GM12878 (cell line): ENCODE results near the gene PLPP6. TPM values are rescaled to one million over a fixed set of nuclear protein-coding genes. Genes with fewer than 3 reads are reported as not detected.

Source experiments
- ATAC-seq: fragments of 200-7000 bp; cut with Tn5 transposase; 3 replicates; pipeline ENCODE4 v1.9.1; 2020; ENCODE audit warnings: mild to moderate bottlenecking, moderate library complexity
- BruUV-seq: library from RNA; stranded (reverse); fragments of 400-500 nt; replicated peaks from 2 replicates; lab custom pipeline; 2021; lab: Mats Ljungman, UMichigan
- CTCF ChIA-PET: fragments of 300-600 bp; sonication (Branson Sonifier 250); formaldehyde crosslinking; extraction: SDS; loops from one replicate; lab custom pipeline; 2021; ENCODE audit warnings: inconsistent platforms; lab: Yijun Ruan, JAX
- POLR2A ChIA-PET: fragments of 350-600 bp; formaldehyde crosslinking; extraction: SDS; loops from one replicate; lab custom pipeline; 2021; ENCODE audit warnings: inconsistent platforms; lab: Charles Lee
- RAD21 ChIA-PET: fragments of 300-600 bp; sonication (Branson Sonifier 250); formaldehyde crosslinking; loops from one replicate; lab custom pipeline; 2023; ENCODE audit warnings: antibody characterized with exemption; ENCODE audit not compliant: unreplicated experiment; lab: Charles Lee
- SMC1A ChIA-PET: fragments of 300-600 bp; sonication (Branson Sonifier 250); formaldehyde crosslinking; loops from one replicate; lab custom pipeline; 2023; ENCODE audit not compliant: unreplicated experiment, uncharacterized antibody; lab: Charles Lee
- DNase-seq: peaks from one replicate; pipeline ENCODE4 v3.0.0-alpha.2; 2011; ENCODE audit warnings: low read depth, low spot score
- FAIRE-seq: peaks from 3 replicates; lab custom pipeline; 2011; peaks lifted over from hg19 to GRCh38; lab: Jason Lieb, UNC
- H2AFZ ChIP-seq: 2 replicates; pipeline ENCODE4 v1.6.0; 2011; ENCODE audit warnings: low read depth, low read length, control low read depth; ENCODE audit not compliant: control insufficient read depth
- H3K27ac ChIP-seq: 2 replicates; pipeline ENCODE4 v1.5.1; 2011; ENCODE audit warnings: control low read depth; ENCODE audit not compliant: control insufficient read depth, insufficient read depth
- H3K27me3 ChIP-seq, 2 experiments: replicated peaks in 1 of 2; 2 replicates each; pipeline versions ENCODE4 v1.6.0 to v1.6.1; 2011; ENCODE audit warnings: low read length in 1 of 2; ENCODE audit not compliant: control insufficient read depth in 2 of 2, insufficient read depth in 2 of 2
- H3K36me3 ChIP-seq, 2 experiments: 2 replicates each; pipeline ENCODE4 v1.5.1; 2011; ENCODE audit warnings: low read length in 1 of 2; ENCODE audit not compliant: control insufficient read depth in 2 of 2, insufficient read depth in 2 of 2
- H3K4me1 ChIP-seq: 2 replicates; pipeline ENCODE4 v1.6.1; 2011; ENCODE audit warnings: mild to moderate bottlenecking, low read length, moderate library complexity, mixed read lengths; ENCODE audit not compliant: control insufficient read depth, insufficient read depth
- H3K4me2 ChIP-seq: 2 replicates; pipeline ENCODE4 v1.6.0; 2011; ENCODE audit warnings: control low read depth; ENCODE audit not compliant: control insufficient read depth, insufficient read depth
- H3K4me3 ChIP-seq: fragments of 200-600 bp; sonication (generic); 2 replicates; pipeline ENCODE4 v1.5.1; 2016
- H3K79me2 ChIP-seq: 2 replicates; pipeline ENCODE4 v1.6.0; 2011; ENCODE audit warnings: low read length; ENCODE audit not compliant: control insufficient read depth, insufficient read depth
- H3K9ac ChIP-seq: 2 replicates; pipeline ENCODE4 v1.8.0; 2011; ENCODE audit warnings: low read length, control low read depth, mixed read lengths; ENCODE audit not compliant: control insufficient read depth, insufficient read depth
- H3K9me3 ChIP-seq: replicated peaks from 3 replicates; pipeline ENCODE4 v1.5.1; 2011; ENCODE audit warnings: mild to moderate bottlenecking, low read length; ENCODE audit not compliant: control insufficient read depth, insufficient read depth
- H4K20me1 ChIP-seq: 2 replicates; pipeline ENCODE4 v1.6.0; 2011; ENCODE audit not compliant: control insufficient read depth, insufficient read depth
- DPF2 ChIP-seq: fragments of 450-650 bp; IDR thresholded peaks from 2 replicates; pipeline ENCODE4 v1.6.1; 2017; ENCODE audit warnings: mild to moderate bottlenecking
- EGR1 ChIP-seq, 2 experiments: IDR thresholded peaks; 1 replicate in 1 of 2; 2 replicates in 1 of 2; pipeline ENCODE4 v1.6.1; 2011 to 2012; ENCODE audit warnings: low read depth in 2 of 2, low read length in 2 of 2, borderline replicate concordance in 1 of 2, mild to moderate bottlenecking in 1 of 2, moderate library complexity in 1 of 2
- IRF4 ChIP-seq: IDR thresholded peaks from 2 replicates; pipeline ENCODE4 v1.6.1; 2011; ENCODE audit warnings: low read depth, low read length
- MEF2B ChIP-seq: fragments of 450-650 bp; IDR thresholded peaks from 2 replicates; pipeline ENCODE4 v1.6.1; 2018; ENCODE audit warnings: mild to moderate bottlenecking, moderate library complexity; ENCODE audit not compliant: partially characterized antibody, poor library complexity, severe bottlenecking
- MYC ChIP-seq: IDR thresholded peaks from 2 replicates; pipeline ENCODE4 v1.6.1; 2011; ENCODE audit warnings: mild to moderate bottlenecking, low read length, moderate library complexity, inconsistent platforms; ENCODE audit not compliant: insufficient read depth, insufficient replicate concordance, insufficient read length, severe bottlenecking
- NFYA ChIP-seq: IDR thresholded peaks from 2 replicates; pipeline ENCODE4 v1.6.1; 2011; ENCODE audit warnings: low read depth, mild to moderate bottlenecking, low read length, improper control_type of control experiment, borderline replicate concordance
- NRF1 ChIP-seq: conservative IDR thresholded peaks from 2 replicates; pipeline ENCODE4 v1.6.1; 2011; ENCODE audit warnings: mild to moderate bottlenecking, low read depth, low read length, improper control_type of control experiment
- WGBS: methylation state at CpG from one replicate; pipeline ENCODE4 v1.1.6; 2016; ENCODE audit warnings: low lambda C conversion rate; ENCODE audit not compliant: insufficient replicate concordance, insufficient coverage; ENCODE audit errors: missing lambda C conversion rate; 5-methylcytosine and 5-hydroxymethylcytosine counted together
- in situ Hi-C: fragments of 300-500 bp; cut with MboI; formaldehyde crosslinking; loops from 9 replicates; pipeline ENCODE4 v1.14.3; 2018; ENCODE audit warnings: mixed read lengths
- intact Hi-C: fragments of 100-400 bp; cut with micrococcal nuclease; formaldehyde crosslinking; loops from one replicate; pipeline ENCODE4 v1.14.2; 2022; ENCODE audit not compliant: unreplicated experiment
- polyA plus RNA-seq, 11 experiments: library from polyadenylated mRNA; depleted of rRNA in 4 of 11; unstranded in 6 of 11; stranded (reverse) in 5 of 11; fragments of >200 nt; fragmentation: Nextera tagmentation in 4 of 11; fragmentation: Illumina TruSeq in 1 of 11; extraction: Ambion mirVana in 4 of 11; extraction: Trizol in 1 of 11; gene quantifications; 1 replicate in 1 of 11; 2 replicates in 10 of 11; pipeline versions ENCODE4 v1.2.1 to v1.2.3, GENCODE V29; 2011 to 2016; ENCODE audit warnings: inconsistent platforms in 2 of 11, missing spikeins in 2 of 11, low read depth in 1 of 11
- total RNA-seq, 4 experiments: library from RNA; depleted of rRNA in 3 of 4; stranded (reverse); fragments of >200 nt in 3 of 4; fragmentation: Illumina TruSeq in 1 of 4; extraction: Trizol in 1 of 4; gene quantifications; 2 replicates each; pipeline versions ENCODE4 v1.2.1 to v1.2.3, GENCODE V29; 2013 to 2021
- TF ChIP-seq, protein P1 (sequence below): fragments of 450-650 bp; IDR thresholded peaks from 2 replicates; pipeline ENCODE4 v1.6.1; 2017; ENCODE audit warnings: mild to moderate bottlenecking, low read depth, inconsistent platforms; ENCODE audit not compliant: poor library complexity, severe bottlenecking
- TF ChIP-seq, protein P2 (sequence below): fragments of 450-650 bp; IDR thresholded peaks from 2 replicates; pipeline ENCODE4 v1.6.1; 2016; ENCODE audit warnings: mild to moderate bottlenecking, moderate library complexity, borderline replicate concordance
- TF ChIP-seq, protein P3 (sequence below): IDR thresholded peaks from 2 replicates; pipeline ENCODE4 v1.6.1; 2011; ENCODE audit warnings: mild to moderate bottlenecking, low read depth, low read length, moderate library complexity; ENCODE audit not compliant: insufficient replicate concordance
- TF ChIP-seq, protein P4 (sequence below): fragments of 450-650 bp; IDR thresholded peaks from 2 replicates; pipeline ENCODE4 v1.6.1; 2017; ENCODE audit warnings: antibody characterized with exemption, mild to moderate bottlenecking, moderate library complexity

PLPP6 gene
- total and polyA plus RNA-seq, 10 of the 15 experiments (the other 5 are each of a cell fraction or from before 2014, with no cell fraction given), result 1.6 to 11.3 (median 6.9) TPM

DNA sequence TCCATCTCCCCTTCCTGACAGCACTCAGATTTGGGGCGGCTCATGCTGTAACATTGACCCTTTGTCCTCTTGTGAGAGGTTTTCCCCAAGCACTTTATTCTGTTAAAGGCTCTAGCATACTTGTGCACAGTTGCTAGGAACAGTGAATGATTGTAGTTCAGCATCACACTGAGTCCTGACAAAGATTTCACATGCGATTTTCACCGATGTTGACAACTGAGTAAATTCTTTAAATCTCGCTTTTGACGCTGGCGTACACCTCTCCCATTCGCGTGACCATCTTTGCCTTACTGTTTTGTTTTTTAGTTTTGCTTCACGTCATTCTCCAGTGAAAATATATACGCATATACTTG is 18.1 kb downstream of the PLPP6 start:
- CTCF ChIA-PET, result interaction anchor here (1.4 kb wide), 1 partner anchor 15 kb away, joined by 3 read pairs; no protein-coding TSS in a partner anchor
- 5% methylated on average over 10 of the region's 10 CpGs for WGBS
- TF ChIP-seq NRF1, result no peak
- TF ChIP-seq, protein P1, sequence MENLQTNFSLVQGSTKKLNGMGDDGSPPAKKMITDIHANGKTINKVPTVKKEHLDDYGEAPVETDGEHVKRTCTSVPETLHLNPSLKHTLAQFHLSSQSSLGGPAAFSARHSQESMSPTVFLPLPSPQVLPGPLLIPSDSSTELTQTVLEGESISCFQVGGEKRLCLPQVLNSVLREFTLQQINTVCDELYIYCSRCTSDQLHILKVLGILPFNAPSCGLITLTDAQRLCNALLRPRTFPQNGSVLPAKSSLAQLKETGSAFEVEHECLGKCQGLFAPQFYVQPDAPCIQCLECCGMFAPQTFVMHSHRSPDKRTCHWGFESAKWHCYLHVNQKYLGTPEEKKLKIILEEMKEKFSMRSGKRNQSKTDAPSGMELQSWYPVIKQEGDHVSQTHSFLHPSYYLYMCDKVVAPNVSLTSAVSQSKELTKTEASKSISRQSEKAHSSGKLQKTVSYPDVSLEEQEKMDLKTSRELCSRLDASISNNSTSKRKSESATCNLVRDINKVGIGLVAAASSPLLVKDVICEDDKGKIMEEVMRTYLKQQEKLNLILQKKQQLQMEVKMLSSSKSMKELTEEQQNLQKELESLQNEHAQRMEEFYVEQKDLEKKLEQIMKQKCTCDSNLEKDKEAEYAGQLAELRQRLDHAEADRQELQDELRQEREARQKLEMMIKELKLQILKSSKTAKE, result no peak
- TF ChIP-seq, protein P2, sequence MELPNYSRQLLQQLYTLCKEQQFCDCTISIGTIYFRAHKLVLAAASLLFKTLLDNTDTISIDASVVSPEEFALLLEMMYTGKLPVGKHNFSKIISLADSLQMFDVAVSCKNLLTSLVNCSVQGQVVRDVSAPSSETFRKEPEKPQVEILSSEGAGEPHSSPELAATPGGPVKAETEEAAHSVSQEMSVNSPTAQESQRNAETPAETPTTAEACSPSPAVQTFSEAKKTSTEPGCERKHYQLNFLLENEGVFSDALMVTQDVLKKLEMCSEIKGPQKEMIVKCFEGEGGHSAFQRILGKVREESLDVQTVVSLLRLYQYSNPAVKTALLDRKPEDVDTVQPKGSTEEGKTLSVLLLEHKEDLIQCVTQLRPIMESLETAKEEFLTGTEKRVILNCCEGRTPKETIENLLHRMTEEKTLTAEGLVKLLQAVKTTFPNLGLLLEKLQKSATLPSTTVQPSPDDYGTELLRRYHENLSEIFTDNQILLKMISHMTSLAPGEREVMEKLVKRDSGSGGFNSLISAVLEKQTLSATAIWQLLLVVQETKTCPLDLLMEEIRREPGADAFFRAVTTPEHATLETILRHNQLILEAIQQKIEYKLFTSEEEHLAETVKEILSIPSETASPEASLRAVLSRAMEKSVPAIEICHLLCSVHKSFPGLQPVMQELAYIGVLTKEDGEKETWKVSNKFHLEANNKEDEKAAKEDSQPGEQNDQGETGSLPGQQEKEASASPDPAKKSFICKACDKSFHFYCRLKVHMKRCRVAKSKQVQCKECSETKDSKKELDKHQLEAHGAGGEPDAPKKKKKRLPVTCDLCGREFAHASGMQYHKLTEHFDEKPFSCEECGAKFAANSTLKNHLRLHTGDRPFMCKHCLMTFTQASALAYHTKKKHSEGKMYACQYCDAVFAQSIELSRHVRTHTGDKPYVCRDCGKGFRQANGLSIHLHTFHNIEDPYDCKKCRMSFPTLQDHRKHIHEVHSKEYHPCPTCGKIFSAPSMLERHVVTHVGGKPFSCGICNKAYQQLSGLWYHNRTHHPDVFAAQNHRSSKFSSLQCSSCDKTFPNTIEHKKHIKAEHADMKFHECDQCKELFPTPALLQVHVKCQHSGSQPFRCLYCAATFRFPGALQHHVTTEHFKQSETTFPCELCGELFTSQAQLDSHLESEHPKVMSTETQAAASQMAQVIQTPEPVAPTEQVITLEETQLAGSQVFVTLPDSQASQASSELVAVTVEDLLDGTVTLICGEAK, result no peak
- TF ChIP-seq IRF4, result no peak
- no peak for TF ChIP-seq MEF2B
- no peak for TF ChIP-seq NFYA
- TF ChIP-seq MYC, result no peak
- TF ChIP-seq DPF2, result no peak
- TF ChIP-seq, protein P3, sequence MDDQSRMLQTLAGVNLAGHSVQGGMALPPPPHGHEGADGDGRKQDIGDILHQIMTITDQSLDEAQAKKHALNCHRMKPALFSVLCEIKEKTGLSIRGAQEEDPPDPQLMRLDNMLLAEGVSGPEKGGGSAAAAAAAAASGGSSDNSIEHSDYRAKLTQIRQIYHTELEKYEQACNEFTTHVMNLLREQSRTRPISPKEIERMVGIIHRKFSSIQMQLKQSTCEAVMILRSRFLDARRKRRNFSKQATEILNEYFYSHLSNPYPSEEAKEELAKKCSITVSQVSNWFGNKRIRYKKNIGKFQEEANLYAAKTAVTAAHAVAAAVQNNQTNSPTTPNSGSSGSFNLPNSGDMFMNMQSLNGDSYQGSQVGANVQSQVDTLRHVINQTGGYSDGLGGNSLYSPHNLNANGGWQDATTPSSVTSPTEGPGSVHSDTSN, result no peak
- TF ChIP-seq EGR1 (IDR thresholded peaks at IDR 0.05; ENCODE audit: borderline replicate concordance in 1 of 2, low read depth in 2 of 2, low read length in 2 of 2), result no peak
- TF ChIP-seq, protein P4, sequence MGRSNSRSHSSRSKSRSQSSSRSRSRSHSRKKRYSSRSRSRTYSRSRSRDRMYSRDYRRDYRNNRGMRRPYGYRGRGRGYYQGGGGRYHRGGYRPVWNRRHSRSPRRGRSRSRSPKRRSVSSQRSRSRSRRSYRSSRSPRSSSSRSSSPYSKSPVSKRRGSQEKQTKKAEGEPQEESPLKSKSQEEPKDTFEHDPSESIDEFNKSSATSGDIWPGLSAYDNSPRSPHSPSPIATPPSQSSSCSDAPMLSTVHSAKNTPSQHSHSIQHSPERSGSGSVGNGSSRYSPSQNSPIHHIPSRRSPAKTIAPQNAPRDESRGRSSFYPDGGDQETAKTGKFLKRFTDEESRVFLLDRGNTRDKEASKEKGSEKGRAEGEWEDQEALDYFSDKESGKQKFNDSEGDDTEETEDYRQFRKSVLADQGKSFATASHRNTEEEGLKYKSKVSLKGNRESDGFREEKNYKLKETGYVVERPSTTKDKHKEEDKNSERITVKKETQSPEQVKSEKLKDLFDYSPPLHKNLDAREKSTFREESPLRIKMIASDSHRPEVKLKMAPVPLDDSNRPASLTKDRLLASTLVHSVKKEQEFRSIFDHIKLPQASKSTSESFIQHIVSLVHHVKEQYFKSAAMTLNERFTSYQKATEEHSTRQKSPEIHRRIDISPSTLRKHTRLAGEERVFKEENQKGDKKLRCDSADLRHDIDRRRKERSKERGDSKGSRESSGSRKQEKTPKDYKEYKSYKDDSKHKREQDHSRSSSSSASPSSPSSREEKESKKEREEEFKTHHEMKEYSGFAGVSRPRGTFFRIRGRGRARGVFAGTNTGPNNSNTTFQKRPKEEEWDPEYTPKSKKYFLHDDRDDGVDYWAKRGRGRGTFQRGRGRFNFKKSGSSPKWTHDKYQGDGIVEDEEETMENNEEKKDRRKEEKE, result no peak

More for the DNA sequence above, 18.1 kb downstream of the PLPP6 start:
- no TSS peak for BruUV-seq
- Histone ChIP-seq H3K4me2 (peak overlapping the region; percentile 65), H4K20me1 (no peaks in the 10 kb centered on the region), H3K4me1 (peaks cover 3% of the 10 kb centered on the region; the same call in 1 of the 2 replicates), H3K9me3 (no peaks in the 10 kb centered on the region), H3K27ac (peak overlapping the region; percentile 76), H3K4me3 (peak overlapping the region; percentile 89), H3K36me3 (no peaks in the 10 kb centered on the region; a peak in 1 of 4 replicates), H2AFZ (peak overlapping the region; percentile 82), H3K9ac (peak overlapping the region; percentile 98), H3K27me3 (no peaks in the 10 kb centered on the region), H3K79me2 (peaks cover 31% of the 10 kb centered on the region)
- peak; percentile 83 for FAIRE-seq
- ChIA-PET POLR2A (no interaction called here), SMC1A (no interaction called here), RAD21 (interaction anchor here (1.0 kb wide), 1 partner anchor 14 kb away, joined by 3 read pairs; the partner anchor contains the start of gene SPATA6L)
- peak; percentile 13 for ATAC-seq
- intact Hi-C loops, result no loop called here
- DNase-seq, result no peak
- in situ Hi-C loops, result no loop called here
